SK-N-SH treated with all-trans-retinoic acid at 6 μM for 48 hours (cell line): ENCODE results near the gene ABCF2.

Experiments used
- ATAC-seq: fragments of 200-7000 bp; cut with Tn5 transposase; 3 replicates; pipeline ENCODE4 v1.9.1; 2020; ENCODE audit warnings: mild to moderate bottlenecking, moderate library complexity
- ARNTL ChIP-seq: fragments of 450-650 bp; formaldehyde crosslinking; IDR thresholded peaks from 2 replicates; pipeline ENCODE4 v1.5.0; 2020; ENCODE audit warnings: low read depth, mild to moderate bottlenecking, moderate library complexity, borderline replicate concordance
- BACH2 ChIP-seq: fragments of 250-450 bp; sonication (Bioruptor Pico); IDR thresholded peaks from 2 replicates; pipeline ENCODE4 v1.9.0; 2021; ENCODE audit warnings: mild to moderate bottlenecking, borderline replicate concordance
- CREB5 ChIP-seq: fragments of 250-450 bp; sonication (Bioruptor Pico); IDR thresholded peaks from 2 replicates; pipeline ENCODE4 v1.5.1; 2020; ENCODE audit warnings: low read depth, mild to moderate bottlenecking, moderate library complexity
- GLIS3 ChIP-seq: fragments of 250-450 bp; sonication (Bioruptor Pico); IDR thresholded peaks from 2 replicates; pipeline ENCODE4 v1.5.0; 2020; ENCODE audit warnings: mild to moderate bottlenecking, moderate library complexity
- ISL1 ChIP-seq: fragments of 250-450 bp; sonication (Bioruptor Pico); IDR thresholded peaks from 2 replicates; pipeline ENCODE4 v2.1.2; 2022; ENCODE audit warnings: mild to moderate bottlenecking, moderate library complexity
- OSR1 ChIP-seq: fragments of 250-450 bp; sonication (Bioruptor Pico); IDR thresholded peaks from 2 replicates; pipeline ENCODE4 v1.8.0; 2022; ENCODE audit warnings: moderate library complexity, mild to moderate bottlenecking, inconsistent platforms
- PATZ1 ChIP-seq: fragments of 250-450 bp; sonication (Bioruptor Pico); IDR thresholded peaks from 2 replicates; pipeline ENCODE4 v1.8.0; 2020; ENCODE audit warnings: mild to moderate bottlenecking, moderate library complexity, borderline replicate concordance
- POU6F1 ChIP-seq: fragments of 250-450 bp; sonication (Bioruptor Pico); IDR thresholded peaks from 2 replicates; pipeline ENCODE4 v1.8.0; 2021; ENCODE audit warnings: low read depth, mild to moderate bottlenecking, moderate library complexity, borderline replicate concordance
- PPARA ChIP-seq: fragments of 250-450 bp; sonication (Bioruptor Pico); IDR thresholded peaks from 2 replicates; pipeline ENCODE4 v1.5.0; 2020; ENCODE audit warnings: mild to moderate bottlenecking, borderline replicate concordance
- SNAI2 ChIP-seq: fragments of 250-450 bp; sonication (Bioruptor Pico); IDR thresholded peaks from 2 replicates; pipeline ENCODE4 v1.5.0; 2020; ENCODE audit warnings: mild to moderate bottlenecking, moderate library complexity
- TCF4 ChIP-seq: fragments of 250-450 bp; sonication (Bioruptor Pico); IDR thresholded peaks from 2 replicates; pipeline ENCODE4 v1.8.0; 2021; ENCODE audit warnings: mild to moderate bottlenecking, moderate library complexity, borderline replicate concordance
- TOX ChIP-seq: fragments of 250-450 bp; sonication (Bioruptor Pico); IDR thresholded peaks from 2 replicates; pipeline ENCODE4 v1.8.0; 2021; ENCODE audit warnings: mild to moderate bottlenecking, moderate library complexity, borderline replicate concordance
- TSHZ2 ChIP-seq: fragments of 250-450 bp; sonication (Bioruptor Pico); IDR thresholded peaks from 2 replicates; pipeline ENCODE4 v1.5.0; 2020; ENCODE audit warnings: mild to moderate bottlenecking, moderate library complexity
- ZFP3 ChIP-seq: fragments of 250-450 bp; sonication (Bioruptor Pico); IDR thresholded peaks from 2 replicates; pipeline ENCODE4 v1.5.0; 2020; ENCODE audit warnings: mild to moderate bottlenecking, moderate library complexity
- ZNF565 ChIP-seq: fragments of 450-650 bp; formaldehyde crosslinking; conservative IDR thresholded peaks from 2 replicates; pipeline ENCODE4 v1.5.0; 2020; ENCODE audit warnings: low read depth, mild to moderate bottlenecking, moderate library complexity
- ZNF70 ChIP-seq: fragments of 450-650 bp; formaldehyde crosslinking; IDR thresholded peaks from 2 replicates; pipeline ENCODE4 v1.5.0; 2020; ENCODE audit warnings: mild to moderate bottlenecking, moderate library complexity

ABCF2 gene

GRCh38 chr7:151176401-151176800 is 50.6 kb downstream of the ABCF2 start:
- TF ChIP-seq CREB5 (no peak), ZNF565 (CRISPR knock-in tag) (no peak), PATZ1 (no peak), GLIS3 (CRISPR knock-in tag) (no peak), ZFP3 (no peak), POU6F1 (CRISPR knock-in tag) (no peak), TSHZ2 (CRISPR knock-in tag) (no peak), ISL1 (no peak), SNAI2 (CRISPR knock-in tag) (no peak), TCF4 (CRISPR knock-in tag) (no peak)
- TF ChIP-seq, all 23 proteins: peak for 0
- no peak for ATAC-seq

GRCh38 chr7:151175793-151176311 is 51.2 kb downstream of the ABCF2 start:
- no peak for ATAC-seq
- TF ChIP-seq ZNF565 (CRISPR knock-in tag) = no peak
- no peak for TF ChIP-seq OSR1 (CRISPR knock-in tag)
- no peak for TF ChIP-seq TSHZ2 (CRISPR knock-in tag)
- no peak for TF ChIP-seq PPARA (CRISPR knock-in tag)
- TF ChIP-seq SNAI2 (CRISPR knock-in tag) = no peak
- no peak for TF ChIP-seq ZNF70 (CRISPR knock-in tag)

- TF ChIP-seq BACH2 (no peak), CREB5 (no peak), ZFP3 (no peak), PATZ1 (no peak), ZNF565 (CRISPR knock-in tag) (no peak), SNAI2 (CRISPR knock-in tag) (no peak), TOX (CRISPR knock-in tag) (no peak), ISL1 (no peak), ARNTL (CRISPR knock-in tag) (no peak), ZNF70 (CRISPR knock-in tag) (no peak)
- ATAC-seq = no peak
Observed at GRCh38 chr7:151175047-151175792, 51.8 kb downstream of the ABCF2 start.
